ENCODE measurements around the gene ARFGAP1.

DNA sequence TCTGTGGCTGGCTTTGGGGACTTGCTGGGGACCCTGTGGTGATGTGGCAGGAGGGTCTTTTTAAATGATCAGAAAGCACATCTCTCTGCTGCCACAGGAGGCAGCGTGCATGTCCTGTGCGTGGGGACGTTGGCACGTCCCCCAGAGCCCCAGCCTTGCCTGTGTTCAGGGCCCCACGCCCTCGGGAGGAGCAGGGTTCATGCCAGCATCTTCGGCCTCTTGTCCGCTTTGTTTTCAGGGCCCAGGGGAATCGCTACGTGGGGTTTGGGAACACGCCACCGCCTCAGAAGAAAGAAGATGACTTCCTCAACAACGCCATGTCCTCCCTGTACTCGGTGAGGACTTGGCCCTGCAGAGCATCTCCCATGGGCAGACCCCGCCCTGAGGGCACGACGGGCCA, 6.0 kb downstream of the ARFGAP1 start:
- TF ChIP-seq EZH2phosphoT487 (IDR thresholded peaks at IDR 0.05; ENCODE audit: borderline replicate concordance), result no peak
- TF ChIP-seq, protein P1, sequence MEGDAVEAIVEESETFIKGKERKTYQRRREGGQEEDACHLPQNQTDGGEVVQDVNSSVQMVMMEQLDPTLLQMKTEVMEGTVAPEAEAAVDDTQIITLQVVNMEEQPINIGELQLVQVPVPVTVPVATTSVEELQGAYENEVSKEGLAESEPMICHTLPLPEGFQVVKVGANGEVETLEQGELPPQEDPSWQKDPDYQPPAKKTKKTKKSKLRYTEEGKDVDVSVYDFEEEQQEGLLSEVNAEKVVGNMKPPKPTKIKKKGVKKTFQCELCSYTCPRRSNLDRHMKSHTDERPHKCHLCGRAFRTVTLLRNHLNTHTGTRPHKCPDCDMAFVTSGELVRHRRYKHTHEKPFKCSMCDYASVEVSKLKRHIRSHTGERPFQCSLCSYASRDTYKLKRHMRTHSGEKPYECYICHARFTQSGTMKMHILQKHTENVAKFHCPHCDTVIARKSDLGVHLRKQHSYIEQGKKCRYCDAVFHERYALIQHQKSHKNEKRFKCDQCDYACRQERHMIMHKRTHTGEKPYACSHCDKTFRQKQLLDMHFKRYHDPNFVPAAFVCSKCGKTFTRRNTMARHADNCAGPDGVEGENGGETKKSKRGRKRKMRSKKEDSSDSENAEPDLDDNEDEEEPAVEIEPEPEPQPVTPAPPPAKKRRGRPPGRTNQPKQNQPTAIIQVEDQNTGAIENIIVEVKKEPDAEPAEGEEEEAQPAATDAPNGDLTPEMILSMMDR (conservative IDR thresholded peaks at IDR 0.05; ENCODE audit: low read length), result no peak; the same call in 1 of the 2 replicates
